B cell (primary cell): ENCODE data around the gene CSNK1E. TPM values are rescaled to one million over a fixed set of nuclear protein-coding genes. Genes with fewer than 3 reads are reported as not detected.

Source experiments
- polyA plus RNA-seq: library from polyadenylated mRNA; depleted of rRNA; stranded (reverse); fragments of >200 nt; gene quantifications from 2 replicates; pipeline ENCODE4 v1.2.3, GENCODE V29; 2012
- small RNA-seq: library from RNA; depleted of rRNA; stranded (forward); fragments of <200 nt; gene quantifications from one replicate; pipeline ENCODE3, GENCODE V24; 2012; ENCODE audit warnings: low replicate concordance, low read depth; ENCODE audit not compliant: insufficient read length
- total RNA-seq, 2 donors: library from RNA; stranded (reverse); fragments of 120-200 nt in 1 of 2; gene quantifications; 1 replicate in 1 of 2; 2 replicates in 1 of 2; pipeline versions ENCODE4 v1.2.3 to v1.2.4, GENCODE V29; 2013 to 2022

Gene CSNK1E
- total and polyA plus RNA-seq, 2 donors (not counting 1 experiment from before 2014, with no cell fraction given) = 113 to 133 TPM

Small RNA genes within 50 kb of the gene (small RNA-seq; reads per million reads assigned to genes)
- not detected for gene RF00017

Other genes starting within 250 kb of the CSNK1E start
- gene SLC16A8, start 233.2 kb downstream of the CSNK1E start, total RNA-seq = not detected in 2 replicates
- not detected in 2 replicates for gene SLC16A8, start 233.2 kb downstream of the CSNK1E start, polyA plus RNA-seq
- gene BAIAP2L2, start 206.7 kb downstream of the CSNK1E start, total RNA-seq = 0.96 and 1.3 TPM in 2 replicates
- gene BAIAP2L2, start 206.7 kb downstream of the CSNK1E start, polyA plus RNA-seq = 1.2 and 1.7 TPM in 2 replicates
- 125 and 128 TPM in 2 replicates for gene PLA2G6, start 135.6 kb downstream of the CSNK1E start, total RNA-seq
- 103 and 148 TPM in 2 replicates for gene PLA2G6, start 135.6 kb downstream of the CSNK1E start, polyA plus RNA-seq
- 4.8 and 5.3 TPM in 2 replicates for gene MAFF, start 115.4 kb downstream of the CSNK1E start, total RNA-seq
- 18.0 and 33.5 TPM in 2 replicates for gene MAFF, start 115.4 kb downstream of the CSNK1E start, polyA plus RNA-seq
- gene TMEM184B, start 44.4 kb downstream of the CSNK1E start, total RNA-seq = 23.5 and 24.7 TPM in 2 replicates
- gene TMEM184B, start 44.4 kb downstream of the CSNK1E start, polyA plus RNA-seq = 9.5 and 9.9 TPM in 2 replicates
- gene KCNJ4, start 137.8 kb upstream of the CSNK1E start, total RNA-seq = not detected in 2 replicates
- not detected in 2 replicates for gene KCNJ4, start 137.8 kb upstream of the CSNK1E start, polyA plus RNA-seq
- not detected in 2 replicates for gene KDELR3, start 150.7 kb upstream of the CSNK1E start, total RNA-seq
- 0.16 TPM in 1 of 2 replicates, not detected in the other for gene KDELR3, start 150.7 kb upstream of the CSNK1E start, polyA plus RNA-seq
- gene DDX17, start 188.9 kb upstream of the CSNK1E start, total RNA-seq = 936 and 967 TPM in 2 replicates
- 754 and 1,009 TPM in 2 replicates for gene DDX17, start 188.9 kb upstream of the CSNK1E start, polyA plus RNA-seq